Lower lobe of right lung (tissue), 2 donors: ENCODE data around the gene HELQ. TPM values are rescaled to one million over a fixed set of nuclear protein-coding genes. Genes with fewer than 3 reads are reported as not detected.

Experiments used
- ATAC-seq, 2 donors: fragments of 200-7000 bp; cut with Tn5 transposase; one replicate each; pipeline ENCODE4 v1.9.1; 2020 to 2022; ENCODE audit warnings: mild to moderate bottlenecking in 2 of 2, moderate library complexity in 2 of 2
- DNase-seq: peaks from one replicate; pipeline ENCODE4 v3.0.0-alpha.2; 2020
- H3K27ac ChIP-seq: fragments of 200-600 bp; one replicate; pipeline ENCODE4 v1.8.0; 2022
- H3K27me3 ChIP-seq: fragments of 200-600 bp; one replicate; pipeline ENCODE4 v1.8.0; 2022; ENCODE audit warnings: low read depth
- H3K36me3 ChIP-seq: fragments of 200-600 bp; one replicate; pipeline ENCODE4 v1.8.0; 2022; ENCODE audit warnings: mild to moderate bottlenecking
- H3K4me1 ChIP-seq: fragments of 200-600 bp; one replicate; pipeline ENCODE4 v1.8.0; 2022
- H3K4me3 ChIP-seq: fragments of 200-600 bp; one replicate; pipeline ENCODE4 v1.8.0; 2022; ENCODE audit warnings: mild to moderate bottlenecking
- H3K9me3 ChIP-seq: fragments of 200-600 bp; one replicate; pipeline ENCODE4 v1.8.0; 2022
- intact Hi-C: fragments of 100-400 bp; cut with DNase I; formaldehyde crosslinking; loops from one replicate; pipeline ENCODE4 v1.11.0; 2022
- total RNA-seq: library from RNA; stranded (reverse); fragmentation: NEBNext Ultra II Directional; extraction: Animal tissue kit (Norgen Biotek cat#: 25700); gene quantifications from one replicate; pipeline ENCODE4 v1.2.1, GENCODE V29; 2021
- TF ChIP-seq, protein P1 (sequence below): fragments of 200-600 bp; IDR thresholded peaks from one replicate; pipeline ENCODE4 v1.8.0; 2022; ENCODE audit warnings: antibody characterized with exemption, mild to moderate bottlenecking
- donor health status: DM: no; HTN: yes; CAD: no; lungs with severe emphysema.

HELQ gene
- total RNA-seq, 1 donor from 2014 or later, result 18.8 TPM

DNA sequence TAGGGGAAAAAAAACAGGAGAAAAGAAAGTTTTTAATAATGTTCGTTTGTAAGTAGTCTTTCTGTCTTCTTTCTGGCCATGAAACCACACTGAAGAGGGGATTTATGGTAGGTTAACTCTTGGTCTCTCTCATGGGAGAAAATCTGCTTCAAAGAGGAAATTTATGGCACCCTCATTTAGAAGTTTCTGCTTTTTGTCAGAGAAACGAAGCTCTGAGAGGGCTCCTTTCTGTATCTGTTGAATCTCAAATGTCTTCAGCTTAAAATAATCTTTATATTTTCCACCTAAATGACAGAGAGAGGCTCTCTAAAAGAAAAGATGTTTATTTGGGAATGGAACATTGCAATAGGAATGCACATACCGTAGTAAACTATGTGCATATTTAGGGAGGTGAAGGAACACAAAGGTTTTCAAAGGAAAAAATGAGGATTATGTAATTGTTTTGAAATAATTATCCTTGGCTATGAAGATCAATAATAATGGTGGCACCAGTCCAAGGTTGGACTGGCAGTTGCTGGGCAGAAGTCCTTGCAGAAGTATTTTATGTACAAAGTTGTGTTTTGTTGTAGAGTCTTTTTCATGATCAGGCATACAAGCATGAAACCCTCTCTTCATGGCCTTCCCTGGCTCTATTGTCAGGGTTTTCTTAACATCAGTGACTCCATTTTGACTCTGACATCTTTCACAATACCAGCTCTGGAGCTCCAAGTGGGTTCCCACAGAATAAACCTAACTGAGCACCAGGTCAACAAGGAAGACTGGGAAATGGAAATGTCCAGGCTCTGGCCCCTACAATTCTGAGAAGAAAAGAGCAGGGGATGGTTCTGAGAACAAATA, 67.9 kb downstream of the HELQ start:
- ATAC-seq, result no peak
- Histone ChIP-seq H3K9me3 (no peaks in the 10 kb centered on the region), H3K27ac (no peak overlapping the region), H3K4me3 (no peak overlapping the region), H3K36me3 (no peaks in the 10 kb centered on the region), H3K27me3 (no peaks in the 10 kb centered on the region), H3K4me1 (no peaks in the 10 kb centered on the region)
- DNase-seq, result no peak
- intact Hi-C loops, result no loop called here
- TF ChIP-seq, protein P1, sequence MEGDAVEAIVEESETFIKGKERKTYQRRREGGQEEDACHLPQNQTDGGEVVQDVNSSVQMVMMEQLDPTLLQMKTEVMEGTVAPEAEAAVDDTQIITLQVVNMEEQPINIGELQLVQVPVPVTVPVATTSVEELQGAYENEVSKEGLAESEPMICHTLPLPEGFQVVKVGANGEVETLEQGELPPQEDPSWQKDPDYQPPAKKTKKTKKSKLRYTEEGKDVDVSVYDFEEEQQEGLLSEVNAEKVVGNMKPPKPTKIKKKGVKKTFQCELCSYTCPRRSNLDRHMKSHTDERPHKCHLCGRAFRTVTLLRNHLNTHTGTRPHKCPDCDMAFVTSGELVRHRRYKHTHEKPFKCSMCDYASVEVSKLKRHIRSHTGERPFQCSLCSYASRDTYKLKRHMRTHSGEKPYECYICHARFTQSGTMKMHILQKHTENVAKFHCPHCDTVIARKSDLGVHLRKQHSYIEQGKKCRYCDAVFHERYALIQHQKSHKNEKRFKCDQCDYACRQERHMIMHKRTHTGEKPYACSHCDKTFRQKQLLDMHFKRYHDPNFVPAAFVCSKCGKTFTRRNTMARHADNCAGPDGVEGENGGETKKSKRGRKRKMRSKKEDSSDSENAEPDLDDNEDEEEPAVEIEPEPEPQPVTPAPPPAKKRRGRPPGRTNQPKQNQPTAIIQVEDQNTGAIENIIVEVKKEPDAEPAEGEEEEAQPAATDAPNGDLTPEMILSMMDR, result no peak

DNA sequence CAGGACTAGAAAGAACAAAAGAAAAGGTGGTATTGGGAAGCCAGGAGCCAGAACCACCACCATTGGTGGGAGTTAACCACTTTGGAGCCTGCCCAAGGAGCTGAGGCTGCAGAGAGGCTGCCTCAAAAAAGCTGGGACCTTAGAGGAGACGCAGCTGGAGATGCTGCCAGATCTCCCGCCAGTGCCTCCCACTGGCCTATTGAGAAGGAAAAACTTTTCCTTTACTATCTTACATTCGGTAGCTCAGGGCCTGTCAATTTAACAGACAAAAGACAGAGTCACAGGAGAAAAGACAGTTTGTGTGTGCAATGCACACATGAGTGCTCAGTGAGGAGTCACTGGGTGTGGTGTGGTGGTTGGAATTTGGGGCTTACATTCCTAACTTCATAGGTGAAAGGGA, 68.6 kb downstream of the HELQ start:
- Histone ChIP-seq H3K27me3 (no peaks in the 10 kb centered on the region), H3K27ac (no peak overlapping the region), H3K4me3 (no peak overlapping the region), H3K9me3 (no peaks in the 10 kb centered on the region), H3K4me1 (no peaks in the 10 kb centered on the region), H3K36me3 (no peaks in the 10 kb centered on the region)
- ATAC-seq (no peak), DNase-seq (no peak)
- TF ChIP-seq, protein P1, result no peak
- intact Hi-C loops, result no loop called here

DNA sequence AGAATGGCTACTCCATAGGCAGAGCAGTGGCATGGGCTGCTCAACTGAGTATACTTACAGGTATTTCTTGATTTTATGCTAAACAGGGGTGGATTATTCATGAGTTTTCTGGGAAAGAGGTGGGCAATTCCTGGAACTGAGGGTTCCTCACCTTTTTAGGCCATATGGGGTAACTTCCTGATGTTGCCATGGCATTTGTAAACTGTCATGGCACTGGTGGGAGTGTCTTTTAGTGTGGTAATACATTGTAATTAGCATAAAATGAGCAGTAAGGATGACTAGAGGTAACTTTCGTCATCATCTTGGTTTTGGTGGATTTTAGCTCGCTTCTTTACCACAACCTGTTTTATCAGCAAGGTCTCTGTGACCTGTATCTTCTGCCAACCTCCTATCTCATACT, 72.8 kb downstream of the HELQ start:
- H3K27ac ChIP-seq, result no peak overlapping the region
- no peaks in the 10 kb centered on the region for H3K4me1 ChIP-seq
- H3K9me3 ChIP-seq, result peaks cover 7% of the 10 kb centered on the region
- intact Hi-C loops, result no loop called here
- H3K36me3 ChIP-seq, result no peaks in the 10 kb centered on the region
- ATAC-seq (no peak), DNase-seq (no peak)
- TF ChIP-seq, protein P1, result no peak
- no peaks in the 10 kb centered on the region for H3K27me3 ChIP-seq
- H3K4me3 ChIP-seq, result no peak overlapping the region

DNA sequence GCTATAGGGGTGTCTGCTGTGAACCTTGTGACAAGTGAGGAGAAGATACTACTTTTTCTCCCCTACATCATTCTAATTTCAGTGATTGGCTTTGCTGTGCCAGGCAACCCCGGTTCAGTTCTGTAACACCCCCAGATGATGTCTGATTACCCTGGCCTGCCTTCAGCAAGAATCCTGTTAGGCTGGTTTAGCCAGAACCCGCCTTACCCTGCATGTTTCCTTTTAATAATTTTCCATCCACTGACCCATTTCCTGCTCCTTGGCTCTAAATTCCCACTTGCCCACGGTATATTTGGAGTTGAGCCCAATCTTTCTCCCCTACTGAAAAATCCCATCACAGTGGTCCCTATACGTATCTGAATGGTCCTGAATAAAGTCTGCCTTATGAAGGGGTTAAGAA, 74.5 kb downstream of the HELQ start:
- Histone ChIP-seq H3K4me3 (no peak overlapping the region), H3K4me1 (no peaks in the 10 kb centered on the region), H3K27me3 (no peaks in the 10 kb centered on the region), H3K27ac (no peak overlapping the region), H3K36me3 (no peaks in the 10 kb centered on the region), H3K9me3 (peaks cover 7% of the 10 kb centered on the region)
- intact Hi-C loops, result no loop called here
- ATAC-seq (no peak), DNase-seq (no peak)
- TF ChIP-seq, protein P1, result no peak

DNA sequence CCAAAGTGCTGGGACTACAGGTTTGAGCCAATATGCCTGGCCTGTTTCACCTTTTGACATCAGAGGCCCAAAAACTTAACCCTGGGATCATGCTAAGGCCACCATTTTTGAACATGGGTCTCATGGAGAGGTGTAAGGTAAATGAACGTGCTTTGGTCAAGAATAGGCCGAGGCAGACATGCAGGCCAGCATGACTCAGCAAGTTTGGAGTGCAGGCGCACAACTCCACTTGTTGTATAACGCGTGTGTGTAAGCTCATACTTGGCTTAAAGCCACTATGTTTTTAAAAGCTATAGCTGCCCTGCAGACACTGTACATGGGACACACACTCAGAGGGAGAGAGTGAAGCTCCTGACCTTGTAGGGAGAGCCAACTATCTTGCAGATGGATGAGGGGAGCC, 77.2 kb downstream of the HELQ start:
- peak in 1 of 2 donors; percentile 23 for ATAC-seq
- intact Hi-C loops, result no loop called here
- peaks cover 7% of the 10 kb centered on the region for H3K9me3 ChIP-seq
- H3K36me3 ChIP-seq, result no peaks in the 10 kb centered on the region
- no peak overlapping the region for H3K4me3 ChIP-seq
- no peak overlapping the region for H3K27ac ChIP-seq
- no peak for DNase-seq
- TF ChIP-seq, protein P1, result no peak
- H3K27me3 ChIP-seq, result no peaks in the 10 kb centered on the region
- no peaks in the 10 kb centered on the region for H3K4me1 ChIP-seq
